Colonic mucosa (tissue), 4 donors: ENCODE results near the gene ERP27. TPM values are rescaled to one million over a fixed set of nuclear protein-coding genes. Genes with fewer than 3 reads are reported as not detected.

Experiments used
- DNase-seq: peaks from one replicate; pipeline ENCODE4 v3.0.0-alpha.2; 2020
- H3K27ac ChIP-seq: fragments of 200-600 bp; one replicate; pipeline ENCODE4 v1.8.0; 2021
- H3K27me3 ChIP-seq: fragments of 200-600 bp; one replicate; pipeline ENCODE4 v1.8.0; 2021
- H3K36me3 ChIP-seq: fragments of 200-600 bp; one replicate; pipeline ENCODE4 v1.8.0; 2021
- H3K4me1 ChIP-seq: fragments of 200-600 bp; one replicate; pipeline ENCODE4 v1.8.0; 2021; ENCODE audit warnings: mild to moderate bottlenecking
- H3K4me3 ChIP-seq: fragments of 200-600 bp; one replicate; pipeline ENCODE4 v1.8.0; 2021
- H3K9ac ChIP-seq, 2 donors: one replicate each; pipeline ENCODE4 v1.7.0; 2013; ENCODE audit warnings: control low read depth in 2 of 2, low read depth in 2 of 2, low read length in 2 of 2
- H3K9me3 ChIP-seq: fragments of 200-600 bp; one replicate; pipeline ENCODE4 v1.8.0; 2021
- intact Hi-C: fragments of 100-400 bp; cut with DNase I; formaldehyde crosslinking; loops from one replicate; pipeline ENCODE4 v1.14.1; 2022
- total RNA-seq, 2 donors: library from RNA; stranded (reverse); fragmentation: NEBNext Ultra II Directional in 1 of 2; extraction: Animal tissue kit (Norgen Biotek cat#: 25700) in 1 of 2; gene quantifications; one replicate each; pipeline ENCODE4 v1.2.1, GENCODE V29; 2021
- TF ChIP-seq, protein P1 (sequence below): fragments of 200-600 bp; IDR thresholded peaks from one replicate; pipeline ENCODE4 v1.8.0; 2022; ENCODE audit warnings: antibody characterized with exemption, mild to moderate bottlenecking
- donor health status: healthy.
- donor health status: DM: no; HTN: no; CAD: no.
- donor health status: DM: no; HTN: no; CAD: no.

Gene ERP27
- total RNA-seq, 2 donors from 2014 or later = 0.52 to 2.1 TPM

DNA sequence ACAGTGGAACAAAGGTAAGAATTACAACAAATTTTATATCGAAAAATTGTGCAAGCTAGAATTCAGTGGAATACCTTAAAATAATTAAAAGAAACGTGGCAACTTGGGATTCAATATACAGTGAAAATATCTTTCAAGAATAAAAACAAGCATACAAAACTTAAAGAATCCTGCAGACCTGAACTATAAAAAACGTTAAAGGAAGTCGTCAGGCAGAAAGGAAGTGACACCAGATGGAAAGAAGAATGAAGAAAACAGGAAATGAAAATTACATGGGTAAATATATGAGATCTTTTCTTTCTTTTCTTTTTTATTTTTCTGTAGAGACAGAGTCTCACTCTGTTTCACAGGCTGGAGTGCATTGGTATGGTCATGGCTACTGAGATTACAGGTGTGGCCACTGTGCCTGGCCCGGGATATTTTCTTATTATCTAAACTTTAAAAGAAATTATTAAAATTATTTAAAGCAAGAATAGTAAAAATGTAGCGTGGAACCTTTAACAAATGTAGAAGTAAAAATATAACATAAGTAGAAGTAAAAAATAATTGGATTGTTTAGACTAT, 57.4 kb downstream of the ERP27 start:
- TF ChIP-seq, protein P1, sequence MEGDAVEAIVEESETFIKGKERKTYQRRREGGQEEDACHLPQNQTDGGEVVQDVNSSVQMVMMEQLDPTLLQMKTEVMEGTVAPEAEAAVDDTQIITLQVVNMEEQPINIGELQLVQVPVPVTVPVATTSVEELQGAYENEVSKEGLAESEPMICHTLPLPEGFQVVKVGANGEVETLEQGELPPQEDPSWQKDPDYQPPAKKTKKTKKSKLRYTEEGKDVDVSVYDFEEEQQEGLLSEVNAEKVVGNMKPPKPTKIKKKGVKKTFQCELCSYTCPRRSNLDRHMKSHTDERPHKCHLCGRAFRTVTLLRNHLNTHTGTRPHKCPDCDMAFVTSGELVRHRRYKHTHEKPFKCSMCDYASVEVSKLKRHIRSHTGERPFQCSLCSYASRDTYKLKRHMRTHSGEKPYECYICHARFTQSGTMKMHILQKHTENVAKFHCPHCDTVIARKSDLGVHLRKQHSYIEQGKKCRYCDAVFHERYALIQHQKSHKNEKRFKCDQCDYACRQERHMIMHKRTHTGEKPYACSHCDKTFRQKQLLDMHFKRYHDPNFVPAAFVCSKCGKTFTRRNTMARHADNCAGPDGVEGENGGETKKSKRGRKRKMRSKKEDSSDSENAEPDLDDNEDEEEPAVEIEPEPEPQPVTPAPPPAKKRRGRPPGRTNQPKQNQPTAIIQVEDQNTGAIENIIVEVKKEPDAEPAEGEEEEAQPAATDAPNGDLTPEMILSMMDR = no peak
- H3K9me3 ChIP-seq = no peaks in the 10 kb centered on the region
- no peak overlapping the region for H3K27ac ChIP-seq
- no peaks in the 10 kb centered on the region for H3K4me1 ChIP-seq
- H3K9ac ChIP-seq = no peak overlapping the region
- DNase-seq = no peak
- no peaks in the 10 kb centered on the region for H3K27me3 ChIP-seq
- H3K4me3 ChIP-seq = no peak overlapping the region
- no peaks in the 10 kb centered on the region for H3K36me3 ChIP-seq
- intact Hi-C loops = no loop called here

DNA sequence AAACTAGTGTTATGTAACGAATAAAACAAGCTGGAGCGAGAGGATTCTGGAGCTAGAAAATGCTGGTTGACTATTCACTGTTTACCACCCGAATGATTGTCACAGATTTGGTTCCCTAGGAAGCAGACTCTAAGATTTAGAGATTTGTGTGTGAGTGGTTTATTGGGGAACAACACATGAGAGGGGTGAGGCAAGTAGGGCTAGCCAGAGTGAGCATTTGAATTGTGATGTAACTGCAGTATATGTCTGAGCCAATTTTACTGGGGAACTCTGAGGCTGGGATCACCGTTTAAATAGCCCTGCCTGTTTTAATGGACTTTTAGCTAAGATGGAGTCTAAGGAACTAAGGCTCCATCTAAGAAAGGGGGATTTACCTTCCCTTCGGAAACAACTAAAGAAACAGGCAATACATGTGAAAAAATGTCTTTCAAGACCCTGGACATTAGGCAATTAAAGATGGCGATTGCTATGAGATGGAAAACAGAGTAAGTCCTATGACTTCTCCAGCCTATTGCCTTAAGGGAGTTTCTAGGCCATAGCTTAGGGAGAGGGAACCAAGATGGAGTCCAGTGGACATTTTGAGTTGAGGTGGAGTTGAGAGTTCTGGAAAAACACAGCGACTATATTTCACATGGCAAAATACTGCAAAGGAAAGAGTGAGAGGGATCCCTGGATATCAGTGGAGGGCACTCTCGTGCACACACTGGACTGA, 59.0 kb downstream of the ERP27 start:
- intact Hi-C loops = no loop called here
- H3K4me1 ChIP-seq = no peaks in the 10 kb centered on the region
- H3K27ac ChIP-seq = no peak overlapping the region
- H3K9ac ChIP-seq = no peak overlapping the region
- H3K9me3 ChIP-seq = no peaks in the 10 kb centered on the region
- no peak for DNase-seq
- H3K36me3 ChIP-seq = no peaks in the 10 kb centered on the region
- H3K4me3 ChIP-seq = no peak overlapping the region
- TF ChIP-seq, protein P1 = no peak
- H3K27me3 ChIP-seq = no peaks in the 10 kb centered on the region

DNA sequence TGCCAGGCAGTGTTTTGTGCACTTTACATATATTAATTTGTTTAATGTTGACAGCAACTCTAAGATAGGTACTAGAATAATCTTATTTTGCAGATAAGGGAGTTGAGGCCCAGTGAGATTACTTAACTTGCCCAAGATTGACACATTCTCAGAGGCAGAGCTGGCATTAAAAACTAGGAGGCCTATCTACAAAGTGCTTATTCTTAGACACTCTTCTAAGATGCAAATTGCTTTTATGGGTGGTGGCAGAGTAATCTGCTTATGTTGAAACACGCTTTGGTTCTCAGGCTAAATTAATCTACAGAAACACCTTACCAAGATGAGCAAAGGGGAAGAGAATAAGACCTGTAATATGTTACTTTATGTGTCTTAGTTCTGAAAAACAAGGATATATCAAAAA, 59.8 kb downstream of the ERP27 start:
- H3K36me3 ChIP-seq = no peaks in the 10 kb centered on the region
- H3K4me1 ChIP-seq = no peaks in the 10 kb centered on the region
- H3K9ac ChIP-seq = no peak overlapping the region
- intact Hi-C loops = no loop called here
- TF ChIP-seq, protein P1 = no peak
- H3K27me3 ChIP-seq = no peaks in the 10 kb centered on the region
- no peak overlapping the region for H3K4me3 ChIP-seq
- H3K9me3 ChIP-seq = no peaks in the 10 kb centered on the region
- H3K27ac ChIP-seq = no peak overlapping the region
- no peak for DNase-seq

DNA sequence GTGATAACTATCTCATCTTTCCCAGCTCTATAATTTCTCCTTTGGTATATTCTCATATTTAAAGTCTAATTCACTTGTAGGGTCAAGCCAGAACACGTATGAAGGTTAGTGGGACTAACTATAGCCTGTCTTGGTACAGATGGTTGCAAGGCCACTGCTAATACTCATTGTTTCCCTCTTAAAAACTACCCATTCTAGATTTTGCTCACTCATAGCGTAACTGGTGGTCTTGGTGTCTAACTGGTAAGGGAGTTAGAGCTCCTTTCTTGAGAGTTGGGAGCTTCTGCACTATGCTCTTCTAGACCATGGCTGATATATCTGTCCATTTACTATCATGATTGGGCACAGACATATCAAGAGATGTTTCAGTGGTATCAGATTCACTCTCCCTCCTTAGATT, 61.5 kb downstream of the ERP27 start:
- H3K9ac ChIP-seq = no peak overlapping the region
- H3K27me3 ChIP-seq = no peaks in the 10 kb centered on the region
- intact Hi-C loops = no loop called here
- H3K9me3 ChIP-seq = no peaks in the 10 kb centered on the region
- no peaks in the 10 kb centered on the region for H3K4me1 ChIP-seq
- DNase-seq = no peak
- H3K4me3 ChIP-seq = no peak overlapping the region
- H3K36me3 ChIP-seq = no peaks in the 10 kb centered on the region
- TF ChIP-seq, protein P1 = no peak
- no peak overlapping the region for H3K27ac ChIP-seq

DNA sequence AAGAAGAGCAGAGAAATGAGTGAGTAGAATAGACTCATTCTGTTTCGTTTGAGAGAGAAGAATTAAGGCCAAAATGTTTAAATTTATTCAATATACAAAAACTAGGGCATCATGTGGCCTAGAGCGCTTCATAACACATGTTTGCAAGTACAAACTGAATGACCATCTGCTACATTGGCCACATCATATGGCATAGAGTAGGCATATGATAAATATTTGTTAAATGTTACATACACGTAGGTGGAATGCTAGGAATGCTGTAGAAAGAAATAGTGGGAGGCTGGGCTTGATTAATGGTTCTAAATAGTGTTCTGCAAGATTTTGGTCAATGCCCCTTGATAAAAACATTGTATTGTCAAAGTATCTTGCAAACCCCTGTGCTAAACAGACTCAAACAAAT, 63.5 kb downstream of the ERP27 start:
- no peaks in the 10 kb centered on the region for H3K27me3 ChIP-seq
- H3K4me1 ChIP-seq = no peaks in the 10 kb centered on the region
- TF ChIP-seq, protein P1 = no peak
- no peaks in the 10 kb centered on the region for H3K9me3 ChIP-seq
- no peak for DNase-seq
- no peak overlapping the region for H3K9ac ChIP-seq
- intact Hi-C loops = no loop called here
- H3K36me3 ChIP-seq = no peaks in the 10 kb centered on the region
- no peak overlapping the region for H3K27ac ChIP-seq
- H3K4me3 ChIP-seq = no peak overlapping the region
